GM12878 (cell line): ENCODE measurements around the gene SLAMF9. TPM values are rescaled to one million over a fixed set of nuclear protein-coding genes. Genes with fewer than 3 reads are reported as not detected.

Experiments
- ATAC-seq: fragments of 200-7000 bp; cut with Tn5 transposase; 3 replicates; pipeline ENCODE4 v1.9.1; 2020; ENCODE audit warnings: mild to moderate bottlenecking, moderate library complexity
- BruUV-seq: library from RNA; stranded (reverse); fragments of 400-500 nt; replicated peaks from 2 replicates; lab custom pipeline; 2021; lab: Mats Ljungman, UMichigan
- CTCF ChIA-PET: fragments of 300-600 bp; sonication (Branson Sonifier 250); formaldehyde crosslinking; extraction: SDS; loops from one replicate; lab custom pipeline; 2021; ENCODE audit warnings: inconsistent platforms; lab: Yijun Ruan, JAX
- POLR2A ChIA-PET: fragments of 350-600 bp; formaldehyde crosslinking; extraction: SDS; loops from one replicate; lab custom pipeline; 2021; ENCODE audit warnings: inconsistent platforms; lab: Charles Lee
- RAD21 ChIA-PET: fragments of 300-600 bp; sonication (Branson Sonifier 250); formaldehyde crosslinking; loops from one replicate; lab custom pipeline; 2023; ENCODE audit warnings: antibody characterized with exemption; ENCODE audit not compliant: unreplicated experiment; lab: Charles Lee
- SMC1A ChIA-PET: fragments of 300-600 bp; sonication (Branson Sonifier 250); formaldehyde crosslinking; loops from one replicate; lab custom pipeline; 2023; ENCODE audit not compliant: unreplicated experiment, uncharacterized antibody; lab: Charles Lee
- DNase-seq: peaks from one replicate; pipeline ENCODE4 v3.0.0-alpha.2; 2011; ENCODE audit warnings: low read depth, low spot score
- FAIRE-seq: peaks from 3 replicates; lab custom pipeline; 2011; peaks lifted over from hg19 to GRCh38; lab: Jason Lieb, UNC
- H2AFZ ChIP-seq: 2 replicates; pipeline ENCODE4 v1.6.0; 2011; ENCODE audit warnings: low read depth, low read length, control low read depth; ENCODE audit not compliant: control insufficient read depth
- H3K27ac ChIP-seq: 2 replicates; pipeline ENCODE4 v1.5.1; 2011; ENCODE audit warnings: control low read depth; ENCODE audit not compliant: control insufficient read depth, insufficient read depth
- H3K27me3 ChIP-seq, 2 experiments: replicated peaks in 1 of 2; 2 replicates each; pipeline versions ENCODE4 v1.6.0 to v1.6.1; 2011; ENCODE audit warnings: low read length in 1 of 2; ENCODE audit not compliant: control insufficient read depth in 2 of 2, insufficient read depth in 2 of 2
- H3K36me3 ChIP-seq, 2 experiments: 2 replicates each; pipeline ENCODE4 v1.5.1; 2011; ENCODE audit warnings: low read length in 1 of 2; ENCODE audit not compliant: control insufficient read depth in 2 of 2, insufficient read depth in 2 of 2
- H3K4me1 ChIP-seq: 2 replicates; pipeline ENCODE4 v1.6.1; 2011; ENCODE audit warnings: mild to moderate bottlenecking, low read length, moderate library complexity, mixed read lengths; ENCODE audit not compliant: control insufficient read depth, insufficient read depth
- H3K4me2 ChIP-seq: 2 replicates; pipeline ENCODE4 v1.6.0; 2011; ENCODE audit warnings: control low read depth; ENCODE audit not compliant: control insufficient read depth, insufficient read depth
- H3K4me3 ChIP-seq: fragments of 200-600 bp; sonication (generic); 2 replicates; pipeline ENCODE4 v1.5.1; 2016
- H3K79me2 ChIP-seq: 2 replicates; pipeline ENCODE4 v1.6.0; 2011; ENCODE audit warnings: low read length; ENCODE audit not compliant: control insufficient read depth, insufficient read depth
- H3K9ac ChIP-seq: 2 replicates; pipeline ENCODE4 v1.8.0; 2011; ENCODE audit warnings: low read length, control low read depth, mixed read lengths; ENCODE audit not compliant: control insufficient read depth, insufficient read depth
- H3K9me3 ChIP-seq: replicated peaks from 3 replicates; pipeline ENCODE4 v1.5.1; 2011; ENCODE audit warnings: mild to moderate bottlenecking, low read length; ENCODE audit not compliant: control insufficient read depth, insufficient read depth
- H4K20me1 ChIP-seq: 2 replicates; pipeline ENCODE4 v1.6.0; 2011; ENCODE audit not compliant: control insufficient read depth, insufficient read depth
- ETV6 ChIP-seq, 2 experiments: fragments of 450-650 bp in 1 of 2; IDR thresholded peaks in 1 of 2; conservative IDR thresholded peaks in 1 of 2; 2 replicates each; pipeline ENCODE4 v1.6.1; 2014; ENCODE audit warnings: antibody characterized with exemption in 1 of 2, borderline replicate concordance in 1 of 2, low read depth in 1 of 2, mild to moderate bottlenecking in 1 of 2, moderate library complexity in 1 of 2
- STAT1 ChIP-seq: fragments of 450-650 bp; conservative IDR thresholded peaks from 2 replicates; pipeline ENCODE4 v1.6.1; 2014; ENCODE audit warnings: antibody characterized with exemption, mild to moderate bottlenecking
- WGBS: methylation state at CpG from one replicate; pipeline ENCODE4 v1.1.6; 2016; ENCODE audit warnings: low lambda C conversion rate; ENCODE audit not compliant: insufficient replicate concordance, insufficient coverage; ENCODE audit errors: missing lambda C conversion rate; 5-methylcytosine and 5-hydroxymethylcytosine counted together
- in situ Hi-C: fragments of 300-500 bp; cut with MboI; formaldehyde crosslinking; loops from 9 replicates; pipeline ENCODE4 v1.14.3; 2018; ENCODE audit warnings: mixed read lengths
- intact Hi-C: fragments of 100-400 bp; cut with micrococcal nuclease; formaldehyde crosslinking; loops from one replicate; pipeline ENCODE4 v1.14.2; 2022; ENCODE audit not compliant: unreplicated experiment
- polyA plus RNA-seq, 11 experiments: library from polyadenylated mRNA; depleted of rRNA in 4 of 11; unstranded in 6 of 11; stranded (reverse) in 5 of 11; fragments of >200 nt; fragmentation: Nextera tagmentation in 4 of 11; fragmentation: Illumina TruSeq in 1 of 11; extraction: Ambion mirVana in 4 of 11; extraction: Trizol in 1 of 11; gene quantifications; 1 replicate in 1 of 11; 2 replicates in 10 of 11; pipeline versions ENCODE4 v1.2.1 to v1.2.3, GENCODE V29; 2011 to 2016; ENCODE audit warnings: inconsistent platforms in 2 of 11, missing spikeins in 2 of 11, low read depth in 1 of 11
- total RNA-seq, 4 experiments: library from RNA; depleted of rRNA in 3 of 4; stranded (reverse); fragments of >200 nt in 3 of 4; fragmentation: Illumina TruSeq in 1 of 4; extraction: Trizol in 1 of 4; gene quantifications; 2 replicates each; pipeline versions ENCODE4 v1.2.1 to v1.2.3, GENCODE V29; 2013 to 2021

SLAMF9 gene
- total and polyA plus RNA-seq, 10 of the 15 experiments (the other 5 are each of a cell fraction or from before 2014, with no cell fraction given) = not detected

GRCh38 chr1:159937054-159937750 lies 16.8 kb downstream of the SLAMF9 start:
- peaks cover 0 to 6% of the 10 kb centered on the region in 2 experiments; a peak in 2 of 4 replicates for H3K27me3 ChIP-seq
- H3K9ac ChIP-seq = no peak overlapping the region
- FAIRE-seq (no peak), ATAC-seq (no peak), DNase-seq (no peak)
- H3K79me2 ChIP-seq = no peaks in the 10 kb centered on the region
- RAD21 ChIA-PET = interaction anchor here (1.6 to 12.4 kb wide), 2 partner anchors 71 to 141 kb away, joined by 3 to 113 read pairs; no protein-coding TSS in a partner anchor
- no peaks in the 10 kb centered on the region for H4K20me1 ChIP-seq
- no peaks in the 10 kb centered on the region for H3K9me3 ChIP-seq
- peak overlapping the region; percentile 2; the same call in 1 of the 2 replicates for H3K4me2 ChIP-seq
- TF ChIP-seq ETV6 (conservative IDR thresholded peaks at IDR 0.05 in 1 of 2, IDR thresholded peaks at IDR 0.05 in 1 of 2; ENCODE audit: borderline replicate concordance in 1 of 2, low read depth in 1 of 2) (no peak), STAT1 (no peak)
- TF ChIP-seq, all 136 proteins: peak for 0
- ChIA-PET CTCF (interaction anchor here (0.9 to 22.4 kb wide), 8 partner anchors 13 to 142 kb away, joined by 3 to 422 read pairs (median 12); partner anchors contain the start of gene TAGLN2), POLR2A (interaction anchor here (0.6 kb wide), 1 partner anchor 68 kb away, joined by 3 read pairs; no protein-coding TSS in a partner anchor), SMC1A (interaction anchor here (0.9 to 9.2 kb wide), 4 partner anchors 33 to 138 kb away, joined by 3 to 122 read pairs (median 4); no protein-coding TSS in a partner anchor)
- H2AFZ ChIP-seq = no peak overlapping the region
- H3K4me3 ChIP-seq = no peak overlapping the region
- in situ Hi-C loops (loop anchor here (5.0 kb wide), 1 partner anchor 70 kb away; no protein-coding TSS in a partner anchor), intact Hi-C loops (loop anchor here (2.0 kb wide), 1 partner anchor 148 kb away; no protein-coding TSS in a partner anchor)
- H3K4me1 ChIP-seq = peaks cover 23% of the 10 kb centered on the region
- H3K36me3 ChIP-seq = no peaks in the 10 kb centered on the region
- no TSS peak for BruUV-seq
- no peak overlapping the region for H3K27ac ChIP-seq
- WGBS = 0% methylated on average over 4 of the region's 4 CpGs
